Measurements from ENCODE around the gene CDC42EP5.

CDC42EP5 gene

GRCh38 chr19:54482889-54483288 is 9.8 kb upstream of the CDC42EP5 start:
- Histone ChIP-seq H3K36me3 (ENCODE audit: control insufficient read depth in 1 of 2, insufficient read depth in 2 of 2, low read depth in 1 of 2, low read length in 2 of 2) (no peaks in the 10 kb centered on the region), H2AFZ (ENCODE audit: low read depth, low read length) (no peak overlapping the region)
- 100% methylated on average over 3 of the region's 3 CpGs for WGBS

GRCh38 chr19:54481326-54481930 is 8.3 kb upstream of the CDC42EP5 start:
- H3K23ac ChIP-seq (ENCODE audit: low read length in 2 of 2) = no peak overlapping the region
- H3K27ac ChIP-seq (ENCODE audit: low read length, poor library complexity, severe bottlenecking) = no peak overlapping the region
- no peak overlapping the region for H3K14ac ChIP-seq (ENCODE audit: low read length in 2 of 2)
- no peak overlapping the region for H2AK5ac ChIP-seq (ENCODE audit: low read length, severe bottlenecking)
- WGBS = 24% methylated on average over 15 of the region's 16 CpGs
- no peaks in the 10 kb centered on the region for H3K79me1 ChIP-seq (replicated peaks; ENCODE audit: low read length, poor library complexity, severe bottlenecking)
- H3K36me3 ChIP-seq (ENCODE audit: control insufficient read depth in 1 of 2, insufficient read depth in 2 of 2, low read depth in 1 of 2, low read length in 2 of 2) = no peaks in the 10 kb centered on the region
- H2BK120ac ChIP-seq (ENCODE audit: low read depth, low read length) = no peak overlapping the region
- H3K9ac ChIP-seq (ENCODE audit: low read length) = no peak overlapping the region
- H4K8ac ChIP-seq (ENCODE audit: low read length) = no peak overlapping the region
- no peak overlapping the region for H3K4ac ChIP-seq (ENCODE audit: low read depth in 1 of 2, low read length in 2 of 2)
- DNase-seq = peak; percentile 61
- no peak overlapping the region for H2BK15ac ChIP-seq (ENCODE audit: low read depth, poor library complexity, severe bottlenecking)
- H2BK5ac ChIP-seq (ENCODE audit: low read depth, low read length, poor library complexity, severe bottlenecking) = no peak overlapping the region
- no peak overlapping the region for H2AFZ ChIP-seq (ENCODE audit: low read depth, low read length)
- H2BK12ac ChIP-seq (ENCODE audit: low read length in 2 of 2) = no peak overlapping the region
- H3K27me3 ChIP-seq (ENCODE audit: control insufficient read depth in 1 of 2, insufficient read depth in 1 of 2, low read length in 2 of 2) = peaks cover 0 to 19% of the 10 kb centered on the region in 2 experiments
- H3K18ac ChIP-seq (ENCODE audit: low read depth in 1 of 2, low read length in 2 of 2) = no peak overlapping the region
- H3K4me2 ChIP-seq (ENCODE audit: low read length, poor library complexity, severe bottlenecking) = no peak overlapping the region
- H4K91ac ChIP-seq (ENCODE audit: low read length) = no peak overlapping the region
- H3K4me3 ChIP-seq (ENCODE audit: insufficient read depth in 1 of 2, low read depth in 1 of 2, low read length in 2 of 2) = no peak overlapping the region
- H3K9me3 ChIP-seq (ENCODE audit: control insufficient read depth, low read length) = no peaks in the 10 kb centered on the region
- H3K4me1 ChIP-seq (ENCODE audit: control insufficient read depth, insufficient read depth, low read depth, low read length) = no peaks in the 10 kb centered on the region

More at GRCh38 chr19:54482889-54483288, 9.8 kb upstream of the CDC42EP5 start:
- Histone ChIP-seq H3K27me3 (ENCODE audit: control insufficient read depth in 1 of 2, insufficient read depth in 1 of 2, low read length in 2 of 2) (peaks cover 0 to 19% of the 10 kb centered on the region in 2 experiments), H3K9ac (ENCODE audit: low read length) (no peak overlapping the region), H3K4me1 (ENCODE audit: control insufficient read depth, insufficient read depth, low read depth, low read length) (no peaks in the 10 kb centered on the region), H3K23ac (ENCODE audit: low read length in 2 of 2) (no peak overlapping the region), H2BK12ac (ENCODE audit: low read length in 2 of 2) (no peak overlapping the region), H3K4me2 (ENCODE audit: low read length, poor library complexity, severe bottlenecking) (no peak overlapping the region), H3K9me3 (ENCODE audit: control insufficient read depth, low read length) (no peaks in the 10 kb centered on the region), H3K4me3 (ENCODE audit: insufficient read depth in 1 of 2, low read depth in 1 of 2, low read length in 2 of 2) (no peak overlapping the region), H3K79me1 (replicated peaks; ENCODE audit: low read length, poor library complexity, severe bottlenecking) (no peaks in the 10 kb centered on the region), H2AK5ac (ENCODE audit: low read length, severe bottlenecking) (no peak overlapping the region), H4K8ac (ENCODE audit: low read length) (no peak overlapping the region), H3K18ac (ENCODE audit: low read depth in 1 of 2, low read length in 2 of 2) (no peak overlapping the region), H2BK120ac (ENCODE audit: low read depth, low read length) (no peak overlapping the region), H2BK5ac (ENCODE audit: low read depth, low read length, poor library complexity, severe bottlenecking) (no peak overlapping the region), H4K91ac (ENCODE audit: low read length) (no peak overlapping the region), H3K27ac (ENCODE audit: low read length, poor library complexity, severe bottlenecking) (no peak overlapping the region), H3K4ac (ENCODE audit: low read depth in 1 of 2, low read length in 2 of 2) (no peak overlapping the region), H2BK15ac (ENCODE audit: low read depth, poor library complexity, severe bottlenecking) (no peak overlapping the region), H3K14ac (ENCODE audit: low read length in 2 of 2) (no peak overlapping the region)
- no peak for DNase-seq

- no peak overlapping the region for H2BK5ac ChIP-seq (ENCODE audit: low read depth, low read length, poor library complexity, severe bottlenecking)
- no peak overlapping the region for H2BK15ac ChIP-seq (ENCODE audit: low read depth, poor library complexity, severe bottlenecking)
- no peak overlapping the region for H3K27ac ChIP-seq (ENCODE audit: low read length, poor library complexity, severe bottlenecking)
- no peak overlapping the region for H3K14ac ChIP-seq (ENCODE audit: low read length in 2 of 2)
- H3K4me2 ChIP-seq (ENCODE audit: low read length, poor library complexity, severe bottlenecking) = no peak overlapping the region
- no peak overlapping the region for H3K23ac ChIP-seq (ENCODE audit: low read length in 2 of 2)
- no peak for DNase-seq
- H3K18ac ChIP-seq (ENCODE audit: low read depth in 1 of 2, low read length in 2 of 2) = no peak overlapping the region
- H2AFZ ChIP-seq (ENCODE audit: low read depth, low read length) = no peak overlapping the region
- no peak overlapping the region for H3K4ac ChIP-seq (ENCODE audit: low read depth in 1 of 2, low read length in 2 of 2)
- H3K4me3 ChIP-seq (ENCODE audit: insufficient read depth in 1 of 2, low read depth in 1 of 2, low read length in 2 of 2) = no peak overlapping the region
- peaks cover 0 to 19% of the 10 kb centered on the region in 2 experiments for H3K27me3 ChIP-seq (ENCODE audit: control insufficient read depth in 1 of 2, insufficient read depth in 1 of 2, low read length in 2 of 2)
- no peak overlapping the region for H4K91ac ChIP-seq (ENCODE audit: low read length)
- no peaks in the 10 kb centered on the region for H3K4me1 ChIP-seq (ENCODE audit: control insufficient read depth, insufficient read depth, low read depth, low read length)
- H4K8ac ChIP-seq (ENCODE audit: low read length) = no peak overlapping the region
- 95% methylated on average over 1 of the region's 2 CpGs for WGBS
- no peak overlapping the region for H2AK5ac ChIP-seq (ENCODE audit: low read length, severe bottlenecking)
- no peaks in the 10 kb centered on the region for H3K79me1 ChIP-seq (replicated peaks; ENCODE audit: low read length, poor library complexity, severe bottlenecking)
- H3K9me3 ChIP-seq (ENCODE audit: control insufficient read depth, low read length) = no peaks in the 10 kb centered on the region
- H2BK120ac ChIP-seq (ENCODE audit: low read depth, low read length) = no peak overlapping the region
- no peaks in the 10 kb centered on the region for H3K36me3 ChIP-seq (ENCODE audit: control insufficient read depth in 1 of 2, insufficient read depth in 2 of 2, low read depth in 1 of 2, low read length in 2 of 2)
- no peak overlapping the region for H2BK12ac ChIP-seq (ENCODE audit: low read length in 2 of 2)
- no peak overlapping the region for H3K9ac ChIP-seq (ENCODE audit: low read length)
Observed at GRCh38 chr19:54480051-54480450, 7.0 kb upstream of the CDC42EP5 start.

- H2AK5ac ChIP-seq (ENCODE audit: low read length, severe bottlenecking) = no peak overlapping the region
- no peak overlapping the region for H2BK120ac ChIP-seq (ENCODE audit: low read depth, low read length)
- H2BK15ac ChIP-seq (ENCODE audit: low read depth, poor library complexity, severe bottlenecking) = no peak overlapping the region
- no peak overlapping the region for H2AFZ ChIP-seq (ENCODE audit: low read depth, low read length)
- no peak overlapping the region for H3K23ac ChIP-seq (ENCODE audit: low read length in 2 of 2)
- H3K9me3 ChIP-seq (ENCODE audit: control insufficient read depth, low read length) = no peaks in the 10 kb centered on the region
- no peak overlapping the region for H3K4me2 ChIP-seq (ENCODE audit: low read length, poor library complexity, severe bottlenecking)
- peak; percentile 73 for DNase-seq
- no peak overlapping the region for H2BK12ac ChIP-seq (ENCODE audit: low read length in 2 of 2)
- peaks cover 0 to 16% of the 10 kb centered on the region in 2 experiments for H3K27me3 ChIP-seq (ENCODE audit: control insufficient read depth in 1 of 2, insufficient read depth in 1 of 2, low read length in 2 of 2)
- H3K9ac ChIP-seq (ENCODE audit: low read length) = no peak overlapping the region
- H3K4ac ChIP-seq (ENCODE audit: low read depth in 1 of 2, low read length in 2 of 2) = no peak overlapping the region
- H3K79me1 ChIP-seq (replicated peaks; ENCODE audit: low read length, poor library complexity, severe bottlenecking) = no peaks in the 10 kb centered on the region
- WGBS = 11% methylated on average over 8 of the region's 10 CpGs
- no peak overlapping the region for H4K91ac ChIP-seq (ENCODE audit: low read length)
- H3K18ac ChIP-seq (ENCODE audit: low read depth in 1 of 2, low read length in 2 of 2) = no peak overlapping the region
- H3K4me1 ChIP-seq (ENCODE audit: control insufficient read depth, insufficient read depth, low read depth, low read length) = peaks cover 2% of the 10 kb centered on the region
- no peak overlapping the region for H3K27ac ChIP-seq (ENCODE audit: low read length, poor library complexity, severe bottlenecking)
- no peaks in the 10 kb centered on the region for H3K36me3 ChIP-seq (ENCODE audit: control insufficient read depth in 1 of 2, insufficient read depth in 2 of 2, low read depth in 1 of 2, low read length in 2 of 2)
- H4K8ac ChIP-seq (ENCODE audit: low read length) = no peak overlapping the region
- H2BK5ac ChIP-seq (ENCODE audit: low read depth, low read length, poor library complexity, severe bottlenecking) = no peak overlapping the region
- no peak overlapping the region for H3K14ac ChIP-seq (ENCODE audit: low read length in 2 of 2)
- H3K4me3 ChIP-seq (ENCODE audit: insufficient read depth in 1 of 2, low read depth in 1 of 2, low read length in 2 of 2) = no peak overlapping the region
Observed at GRCh38 chr19:54478677-54479266, 5.7 kb upstream of the CDC42EP5 start.

All from mesenchymal stem cell (in vitro differentiated cells and primary cell).